ENCODE measurements around the gene GSDMA. TPM values are rescaled to one million over a fixed set of nuclear protein-coding genes. Genes with fewer than 3 reads are reported as not detected.

Gene GSDMA
- total RNA-seq (2014; rRNA removed; shearing (Covaris generic)) = not detected in 2 replicates

- DNase-seq (ENCODE audit: low read depth) = no peak
These were observed at the start of gene GSDMA for GRCh38 chr17:39962642-39963220. Gene GSDMA, plus strand, starts transcription at chr17:39963004. Its CDS starts 2,684 bp downstream, at chr17:39965688.

- DNase-seq (ENCODE audit: low read depth) = no peak
These were observed 48.8 kb upstream of the GSDMA start for GRCh38 chr17:39913989-39914388.

GRCh38 chr17:39915559-39915958 lies 47.2 kb upstream of the GSDMA start:
- no peak for DNase-seq (ENCODE audit: low read depth)

- DNase-seq (ENCODE audit: low read depth) = peak; percentile 15
These were observed 45.9 kb upstream of the GSDMA start for GRCh38 chr17:39916918-39917317.

- no peak for DNase-seq (ENCODE audit: low read depth)
These were observed 43.6 kb upstream of the GSDMA start for GRCh38 chr17:39919087-39919683.

GRCh38 chr17:39920218-39921210 lies 42.3 kb upstream of the GSDMA start:
- no peak for DNase-seq (ENCODE audit: low read depth)

GRCh38 chr17:39921323-39921722 lies 41.5 kb upstream of the GSDMA start:
- DNase-seq (ENCODE audit: low read depth) = no peak

- no peak for DNase-seq (ENCODE audit: low read depth)
These were observed 40.8 kb upstream of the GSDMA start for GRCh38 chr17:39922006-39922405.

- no peak for DNase-seq (ENCODE audit: low read depth)
These were observed 39.6 kb upstream of the GSDMA start for GRCh38 chr17:39923230-39923629.

GRCh38 chr17:39923836-39924690 lies 38.7 kb upstream of the GSDMA start:
- peak; percentile 14 for DNase-seq (ENCODE audit: low read depth)

- no peak for DNase-seq (ENCODE audit: low read depth)
These were observed 38.1 kb upstream of the GSDMA start for GRCh38 chr17:39924691-39925055.

- DNase-seq (ENCODE audit: low read depth) = no peak
These were observed 37.3 kb upstream of the GSDMA start for GRCh38 chr17:39925282-39926134.

GRCh38 chr17:39926135-39926587 lies 36.6 kb upstream of the GSDMA start:
- no peak for DNase-seq (ENCODE audit: low read depth)

- DNase-seq (ENCODE audit: low read depth) = no peak
These were observed 36.2 kb upstream of the GSDMA start for GRCh38 chr17:39926588-39927100.

- DNase-seq (ENCODE audit: low read depth) = peak; percentile 87
These were observed 35.5 kb upstream of the GSDMA start, which contains the start of the genes LRRC3C and ORMDL3 for GRCh38 chr17:39927101-39927928. Gene LRRC3C, plus strand, starts transcription at chr17:39927732. Its CDS starts 13,792 bp downstream, at chr17:39941524. Gene ORMDL3, minus strand, starts transcription at chr17:39927601. Its CDS starts 3,398 bp downstream, at chr17:39924203.

- no peak for DNase-seq (ENCODE audit: low read depth)
These were observed 34.6 kb upstream of the GSDMA start for GRCh38 chr17:39927929-39928857.

GRCh38 chr17:39928858-39929645 lies 33.8 kb upstream of the GSDMA start:
- DNase-seq (ENCODE audit: low read depth) = peak; percentile 83
